NT2/D1 (cell line): ENCODE measurements around the gene RAD9A.

Experiments used
- SUZ12 ChIP-seq: IDR thresholded peaks from 2 replicates; pipeline ENCODE4 v1.6.1; 2011; ENCODE audit not compliant: insufficient read length, insufficient read depth; ENCODE audit errors: extremely low read depth
- YY1 ChIP-seq: IDR thresholded peaks from 2 replicates; pipeline ENCODE4 v1.6.1; 2011; ENCODE audit not compliant: insufficient read length, insufficient read depth
- ZNF274 ChIP-seq: IDR thresholded peaks from 2 replicates; pipeline ENCODE4 v1.6.1; 2011; ENCODE audit warnings: mild to moderate bottlenecking, low read depth, low read length

- no peak for TF ChIP-seq ZNF274
- TF ChIP-seq YY1 = no peak
- TF ChIP-seq SUZ12 = no peak
Observed at GRCh38 chr11:67441098-67441563, 49.3 kb downstream of the RAD9A start.
